T47D (cell line): Measurements from ENCODE around the gene NMNAT3.

Source experiments
- DNase-seq, 2 experiments: peaks; one replicate each; pipeline versions ENCODE4 v3.0.0 to v3.0.0-alpha.2; 2011 to 2012; ENCODE audit warnings: low read depth in 1 of 2, low spot score in 1 of 2
- JUND ChIP-seq: IDR thresholded peaks from 2 replicates; pipeline ENCODE4 v1.6.1; 2012; ENCODE audit warnings: low read depth
- in situ Hi-C: cut with HindIII; loops from 2 replicates; pipeline ENCODE4 v1.10.0; 2016; ENCODE audit warnings: low sequenced_read_pairs, low pct_unique_long_range_greater_than_20kb

The NMNAT3 gene

GRCh38 chr3:139558351-139559266 lies 119.2 kb downstream of the NMNAT3 start:
- DNase-seq: peak in 1 of 2 experiments; percentile 42
- in situ Hi-C loops: no loop called here
- TF ChIP-seq JUND: no peak

GRCh38 chr3:139557041-139557440 lies 120.7 kb downstream of the NMNAT3 start:
- no peak for DNase-seq
- TF ChIP-seq JUND: no peak
- in situ Hi-C loops: no loop called here

- no peak for TF ChIP-seq JUND
- DNase-seq: no peak
- in situ Hi-C loops: no loop called here
These were observed 122.5 kb downstream of the NMNAT3 start for GRCh38 chr3:139555249-139555648.

- in situ Hi-C loops: no loop called here
- TF ChIP-seq JUND: no peak
- DNase-seq: no peak
These were observed 123.1 kb downstream of the NMNAT3 start for GRCh38 chr3:139554628-139555027.

GRCh38 chr3:139552632-139553365 lies 125.0 kb downstream of the NMNAT3 start:
- peak; percentile 33 to 59 for DNase-seq
- no peak for TF ChIP-seq JUND
- in situ Hi-C loops: no loop called here

GRCh38 chr3:139548801-139549200 lies 129.0 kb downstream of the NMNAT3 start:
- in situ Hi-C loops: no loop called here
- no peak for DNase-seq
- no peak for TF ChIP-seq JUND

- in situ Hi-C loops: no loop called here
- no peak for DNase-seq
- TF ChIP-seq JUND: no peak
These were observed 130.1 kb downstream of the NMNAT3 start for GRCh38 chr3:139547666-139548065.

- TF ChIP-seq JUND: no peak
- in situ Hi-C loops: no loop called here
- peak in 1 of 2 experiments; percentile 41 for DNase-seq
These were observed 131.0 kb downstream of the NMNAT3 start for GRCh38 chr3:139546772-139547171.

- no peak for TF ChIP-seq JUND
- in situ Hi-C loops: no loop called here
- no peak for DNase-seq
These were observed 136.1 kb downstream of the NMNAT3 start for GRCh38 chr3:139541532-139542288.

GRCh38 chr3:139540651-139541531 lies 136.9 kb downstream of the NMNAT3 start:
- in situ Hi-C loops: no loop called here
- no peak for DNase-seq
- TF ChIP-seq JUND: no peak

GRCh38 chr3:139538733-139539132 lies 139.0 kb downstream of the NMNAT3 start:
- DNase-seq: no peak
- TF ChIP-seq JUND: no peak
- in situ Hi-C loops: no loop called here
